ENCODE measurements around the gene GCLM. TPM values are rescaled to one million over a fixed set of nuclear protein-coding genes. Genes with fewer than 3 reads are reported as not detected.

GCLM gene
- total RNA-seq, 1 experiment from 2014 or later: 33.7 TPM

GRCh38 chr1:93905734-93906133 lies 3.5 kb downstream of the GCLM start:
- in situ Hi-C loops (cut with HindIII; ENCODE audit: low pct_unique_long_range_greater_than_20kb, low sequenced_read_pairs) (no loop called here), intact Hi-C loops (cut with micrococcal nuclease; ENCODE audit: unreplicated experiment) (no loop called here)
- no peak for DNase-seq (ENCODE audit: low read depth, low spot score)
- no peaks in the 10 kb centered on the region for H3K27me3 ChIP-seq (ENCODE audit: control insufficient read depth, insufficient read depth, low read length)
- peak overlapping the region; percentile 12; the same call in 1 of the 2 replicates for H3K27ac ChIP-seq (ENCODE audit: low read length)
- CTCF ChIA-PET: no interaction called here
- POLR2A ChIA-PET: no interaction called here
- peaks cover 5% of the 10 kb centered on the region for H3K36me3 ChIP-seq (ENCODE audit: control insufficient read depth, insufficient read depth, low read length)
- no peak overlapping the region for H3K4me3 ChIP-seq (ENCODE audit: low read depth in 2 of 2, low read length in 2 of 2)
- H3K4me1 ChIP-seq (ENCODE audit: control insufficient read depth, insufficient read depth, low read length): peaks cover 28% of the 10 kb centered on the region
- no peaks in the 10 kb centered on the region for H3K9me3 ChIP-seq (ENCODE audit: control insufficient read depth, insufficient read depth, low read depth, low read length)
- no TSS peak for BruUV-seq (replicated peaks)
- TF ChIP-seq, protein P1, sequence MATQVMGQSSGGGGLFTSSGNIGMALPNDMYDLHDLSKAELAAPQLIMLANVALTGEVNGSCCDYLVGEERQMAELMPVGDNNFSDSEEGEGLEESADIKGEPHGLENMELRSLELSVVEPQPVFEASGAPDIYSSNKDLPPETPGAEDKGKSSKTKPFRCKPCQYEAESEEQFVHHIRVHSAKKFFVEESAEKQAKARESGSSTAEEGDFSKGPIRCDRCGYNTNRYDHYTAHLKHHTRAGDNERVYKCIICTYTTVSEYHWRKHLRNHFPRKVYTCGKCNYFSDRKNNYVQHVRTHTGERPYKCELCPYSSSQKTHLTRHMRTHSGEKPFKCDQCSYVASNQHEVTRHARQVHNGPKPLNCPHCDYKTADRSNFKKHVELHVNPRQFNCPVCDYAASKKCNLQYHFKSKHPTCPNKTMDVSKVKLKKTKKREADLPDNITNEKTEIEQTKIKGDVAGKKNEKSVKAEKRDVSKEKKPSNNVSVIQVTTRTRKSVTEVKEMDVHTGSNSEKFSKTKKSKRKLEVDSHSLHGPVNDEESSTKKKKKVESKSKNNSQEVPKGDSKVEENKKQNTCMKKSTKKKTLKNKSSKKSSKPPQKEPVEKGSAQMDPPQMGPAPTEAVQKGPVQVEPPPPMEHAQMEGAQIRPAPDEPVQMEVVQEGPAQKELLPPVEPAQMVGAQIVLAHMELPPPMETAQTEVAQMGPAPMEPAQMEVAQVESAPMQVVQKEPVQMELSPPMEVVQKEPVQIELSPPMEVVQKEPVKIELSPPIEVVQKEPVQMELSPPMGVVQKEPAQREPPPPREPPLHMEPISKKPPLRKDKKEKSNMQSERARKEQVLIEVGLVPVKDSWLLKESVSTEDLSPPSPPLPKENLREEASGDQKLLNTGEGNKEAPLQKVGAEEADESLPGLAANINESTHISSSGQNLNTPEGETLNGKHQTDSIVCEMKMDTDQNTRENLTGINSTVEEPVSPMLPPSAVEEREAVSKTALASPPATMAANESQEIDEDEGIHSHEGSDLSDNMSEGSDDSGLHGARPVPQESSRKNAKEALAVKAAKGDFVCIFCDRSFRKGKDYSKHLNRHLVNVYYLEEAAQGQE (IDR thresholded peaks at IDR 0.05; ENCODE audit: insufficient read depth in 1 of 2, low read depth in 2 of 2, low read length in 1 of 2): no peak
- TF ChIP-seq SIN3A (IDR thresholded peaks at IDR 0.05; ENCODE audit: borderline replicate concordance, insufficient read depth, low read depth, low read length) (no peak), CTCF (IDR thresholded peaks at IDR 0.05) (no peak), TCF7L2 (IDR thresholded peaks at IDR 0.05; ENCODE audit: low read depth, low read length) (no peak), POLR2AphosphoS5 (IDR thresholded peaks at IDR 0.05; ENCODE audit: low read depth, low read length) (no peak)
- no peak for ATAC-seq

DNA sequence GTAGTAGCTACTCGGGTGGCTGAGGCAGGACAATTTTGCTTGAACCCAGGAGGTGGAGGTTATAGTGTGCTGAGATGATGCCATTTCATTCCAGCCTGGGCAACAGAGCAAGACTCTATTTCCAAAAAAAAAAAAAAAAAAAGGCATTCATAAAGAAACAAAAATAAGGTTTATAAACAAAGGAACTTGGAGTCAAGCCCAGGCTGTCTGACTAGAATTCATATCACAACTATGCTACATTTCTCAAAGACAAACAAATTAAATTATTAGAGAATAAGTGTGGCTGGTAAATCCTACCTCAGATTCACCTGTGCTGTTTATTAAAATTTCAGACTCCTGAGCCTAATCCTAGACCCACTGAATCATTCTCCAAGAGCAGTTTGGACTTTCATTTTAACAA lies 4.2 kb downstream of the GCLM start:
- H3K4me1 ChIP-seq (ENCODE audit: control insufficient read depth, insufficient read depth, low read length): peaks cover 26% of the 10 kb centered on the region
- TF ChIP-seq CTCF (IDR thresholded peaks at IDR 0.05): no peak
- TF ChIP-seq POLR2AphosphoS5 (IDR thresholded peaks at IDR 0.05; ENCODE audit: low read depth, low read length): no peak
- TF ChIP-seq, protein P1 (IDR thresholded peaks at IDR 0.05; ENCODE audit: insufficient read depth in 1 of 2, low read depth in 2 of 2, low read length in 1 of 2): no peak
- no peak for TF ChIP-seq TCF7L2 (IDR thresholded peaks at IDR 0.05; ENCODE audit: low read depth, low read length)
- TF ChIP-seq SIN3A (IDR thresholded peaks at IDR 0.05; ENCODE audit: borderline replicate concordance, insufficient read depth, low read depth, low read length): no peak
- no peaks in the 10 kb centered on the region for H3K27me3 ChIP-seq (ENCODE audit: control insufficient read depth, insufficient read depth, low read length)
- POLR2A ChIA-PET: no interaction called here
- peaks cover 5% of the 10 kb centered on the region for H3K36me3 ChIP-seq (ENCODE audit: control insufficient read depth, insufficient read depth, low read length)
- H3K4me3 ChIP-seq (ENCODE audit: low read depth in 2 of 2, low read length in 2 of 2): no peak overlapping the region
- in situ Hi-C loops (cut with HindIII; ENCODE audit: low pct_unique_long_range_greater_than_20kb, low sequenced_read_pairs): no loop called here
- H3K9me3 ChIP-seq (ENCODE audit: control insufficient read depth, insufficient read depth, low read depth, low read length): no peaks in the 10 kb centered on the region
- intact Hi-C loops (cut with micrococcal nuclease; ENCODE audit: unreplicated experiment): no loop called here
- CTCF ChIA-PET: no interaction called here
- DNase-seq (ENCODE audit: low read depth, low spot score): no peak
- no peak overlapping the region for H3K27ac ChIP-seq (ENCODE audit: low read length)
- no TSS peak for BruUV-seq (replicated peaks)
- no peak for ATAC-seq
